Neuronal stem cell (in vitro differentiated cells): Measurements from ENCODE around the gene ARHGAP26.

Experiments
- DNase-seq: peaks from one replicate; pipeline ENCODE4 v3.0.0-alpha.2; 2013; ENCODE audit warnings: low spot score
- H2AFZ ChIP-seq: one replicate; pipeline ENCODE4 v1.6.1; 2013; ENCODE audit warnings: mild to moderate bottlenecking, low read length, inconsistent platforms
- H2AK5ac ChIP-seq: 2 replicates; pipeline ENCODE4 v1.6.1; 2013; ENCODE audit warnings: low read depth, mild to moderate bottlenecking, inconsistent platforms, low read length, moderate library complexity, mixed read lengths
- H2BK120ac ChIP-seq: 2 replicates; pipeline ENCODE4 v1.6.1; 2013; ENCODE audit warnings: low read depth, mild to moderate bottlenecking, inconsistent platforms, low read length, moderate library complexity, mixed read lengths
- H2BK12ac ChIP-seq: one replicate; pipeline ENCODE4 v1.6.1; 2013; ENCODE audit warnings: low read length, inconsistent platforms
- H2BK15ac ChIP-seq: 2 replicates; pipeline ENCODE4 v1.6.1; 2013; ENCODE audit warnings: mild to moderate bottlenecking, low read length, inconsistent platforms, mixed read lengths
- H2BK5ac ChIP-seq: one replicate; pipeline ENCODE4 v1.6.1; 2013; ENCODE audit warnings: inconsistent platforms, mild to moderate bottlenecking, low read length, moderate library complexity
- H3K14ac ChIP-seq: one replicate; pipeline ENCODE4 v1.6.1; 2013; ENCODE audit warnings: low read length, inconsistent platforms
- H3K18ac ChIP-seq: 2 replicates; pipeline ENCODE4 v1.6.1; 2013; ENCODE audit warnings: low read length, inconsistent platforms
- H3K23ac ChIP-seq: 2 replicates; pipeline ENCODE4 v1.6.1; 2013; ENCODE audit warnings: low read depth, mild to moderate bottlenecking, mixed read lengths, low read length, inconsistent platforms; ENCODE audit not compliant: poor library complexity
- H3K27ac ChIP-seq: replicated peaks from 3 replicates; pipeline ENCODE4 v1.5.1; 2013; ENCODE audit warnings: low read length, inconsistent platforms
- H3K27me3 ChIP-seq, 3 experiments: 2 replicates each; pipeline ENCODE4 v1.6.1; 2013; ENCODE audit warnings: low read length in 3 of 3, mild to moderate bottlenecking in 2 of 3, inconsistent platforms in 1 of 3, low read depth in 1 of 3, mixed read lengths in 1 of 3, moderate library complexity in 1 of 3; ENCODE audit not compliant: control insufficient read depth in 3 of 3, insufficient read depth in 3 of 3
- H3K36me3 ChIP-seq, 2 donors: replicated peaks in 1 of 2; 2 replicates each; pipeline ENCODE4 v1.6.1; 2013; ENCODE audit warnings: low read length in 2 of 2; ENCODE audit not compliant: control insufficient read depth in 2 of 2, insufficient read depth in 2 of 2
- H3K4ac ChIP-seq: 2 replicates; pipeline ENCODE4 v1.6.1; 2013; ENCODE audit warnings: inconsistent platforms, mild to moderate bottlenecking, low read length, moderate library complexity
- H3K4me1 ChIP-seq, 2 donors: 1 replicate in 1 of 2; 2 replicates in 1 of 2; pipeline ENCODE4 v1.6.1; 2013; ENCODE audit warnings: low read length in 2 of 2, low read depth in 1 of 2; ENCODE audit not compliant: control insufficient read depth in 2 of 2, insufficient read depth in 1 of 2
- H3K4me2 ChIP-seq: one replicate; pipeline ENCODE4 v1.6.1; 2013; ENCODE audit warnings: mild to moderate bottlenecking, low read length, inconsistent platforms; ENCODE audit not compliant: insufficient read depth, poor library complexity, severe bottlenecking
- H3K4me3 ChIP-seq, 2 donors: 2 replicates each; pipeline ENCODE4 v1.5.1; 2013; ENCODE audit warnings: low read length in 2 of 2, mild to moderate bottlenecking in 2 of 2, inconsistent platforms in 1 of 2, moderate library complexity in 1 of 2
- H3K79me1 ChIP-seq: one replicate; pipeline ENCODE4 v1.6.1; 2013; ENCODE audit warnings: low read depth, mild to moderate bottlenecking, inconsistent platforms, low read length, moderate library complexity
- H3K9ac ChIP-seq: one replicate; pipeline ENCODE4 v1.6.1; 2013; ENCODE audit warnings: mild to moderate bottlenecking, low read depth, low read length, inconsistent platforms; ENCODE audit not compliant: poor library complexity
- H3K9me3 ChIP-seq, 2 donors: replicated peaks in 1 of 2; 2 replicates each; pipeline versions ENCODE3 to v1.6.1; 2013; ENCODE audit warnings: low read length in 2 of 2, mild to moderate bottlenecking in 2 of 2, inconsistent platforms in 1 of 2, low read depth in 1 of 2, mixed read lengths in 1 of 2, moderate library complexity in 1 of 2; ENCODE audit not compliant: control insufficient read depth in 2 of 2, insufficient read depth in 1 of 2
- H4K8ac ChIP-seq: one replicate; pipeline ENCODE4 v1.6.1; 2013; ENCODE audit warnings: low read depth, mild to moderate bottlenecking, inconsistent platforms, low read length, moderate library complexity
- H4K91ac ChIP-seq: one replicate; pipeline ENCODE4 v1.6.1; 2013; ENCODE audit warnings: low read length, low read depth, mild to moderate bottlenecking, inconsistent platforms; ENCODE audit not compliant: poor library complexity
- WGBS, 2 donors: extraction: QIAGEN DNeasy Blood & Tissue Kit; methylation state at CpG; one replicate each; pipeline ENCODE4 v1.1.7; 2013; ENCODE audit warnings: missing lambda C conversion rate in 2 of 2, mixed read lengths in 1 of 2; ENCODE audit not compliant: insufficient read length in 2 of 2, insufficient replicate concordance in 1 of 2; ENCODE audit errors: extremely low coverage in 2 of 2; 5-methylcytosine and 5-hydroxymethylcytosine counted together

The ARHGAP26 gene

GRCh38 chr5:143061161-143061945, 291.2 kb downstream of the ARHGAP26 start:
- H2AK5ac ChIP-seq: no peak overlapping the region
- no peaks in the 10 kb centered on the region for H3K36me3 ChIP-seq
- no peak overlapping the region for H3K23ac ChIP-seq
- no peaks in the 10 kb centered on the region for H3K4me1 ChIP-seq
- H2BK12ac ChIP-seq: no peak overlapping the region
- no peak overlapping the region for H3K14ac ChIP-seq
- H2BK15ac ChIP-seq: no peak overlapping the region
- H3K4me3 ChIP-seq: no peak overlapping the region
- H3K4me2 ChIP-seq: no peak overlapping the region
- H3K18ac ChIP-seq: no peak overlapping the region
- no peaks in the 10 kb centered on the region for H3K9me3 ChIP-seq
- H3K27ac ChIP-seq: no peak overlapping the region
- no peak for DNase-seq
- H2BK120ac ChIP-seq: no peak overlapping the region
- H3K27me3 ChIP-seq: no peaks in the 10 kb centered on the region
- H4K8ac ChIP-seq: no peak overlapping the region
- no peak overlapping the region for H3K9ac ChIP-seq
- H3K4ac ChIP-seq: no peak overlapping the region
- no peaks in the 10 kb centered on the region for H3K79me1 ChIP-seq
- no peak overlapping the region for H2BK5ac ChIP-seq
- H2AFZ ChIP-seq: no peak overlapping the region
- no CpG with 5 or more reads among the region's 5 CpGs for WGBS, 2 donors
- no peak overlapping the region for H4K91ac ChIP-seq

- Histone ChIP-seq H2AFZ (no peak overlapping the region), H2BK120ac (no peak overlapping the region), H3K9ac (no peak overlapping the region), H4K91ac (no peak overlapping the region), H3K4me1 (no peaks in the 10 kb centered on the region), H2BK15ac (no peak overlapping the region), H3K18ac (no peak overlapping the region), H3K14ac (no peak overlapping the region), H3K4me3 (no peak overlapping the region), H2BK12ac (no peak overlapping the region), H4K8ac (no peak overlapping the region), H3K9me3 (no peaks in the 10 kb centered on the region), H3K79me1 (no peaks in the 10 kb centered on the region), H3K4ac (no peak overlapping the region), H2AK5ac (no peak overlapping the region), H3K27me3 (no peaks in the 10 kb centered on the region), H2BK5ac (no peak overlapping the region), H3K36me3 (no peaks in the 10 kb centered on the region), H3K4me2 (no peak overlapping the region), H3K23ac (no peak overlapping the region), H3K27ac (no peak overlapping the region)
- DNase-seq: no peak
These were observed 292.2 kb downstream of the ARHGAP26 start for GRCh38 chr5:143062379-143062778.

- no peak for DNase-seq
- no peak overlapping the region for H2BK12ac ChIP-seq
- peak overlapping the region; percentile 44 for H3K18ac ChIP-seq
- H2BK15ac ChIP-seq: no peak overlapping the region
- H3K4ac ChIP-seq: no peak overlapping the region
- no peak overlapping the region for H3K23ac ChIP-seq
- no peak overlapping the region for H2BK120ac ChIP-seq
- no peaks in the 10 kb centered on the region for H3K27me3 ChIP-seq
- no peaks in the 10 kb centered on the region for H3K4me1 ChIP-seq
- H4K8ac ChIP-seq: no peak overlapping the region
- H2AFZ ChIP-seq: no peak overlapping the region
- H4K91ac ChIP-seq: no peak overlapping the region
- no peak overlapping the region for H2AK5ac ChIP-seq
- no peak overlapping the region for H3K14ac ChIP-seq
- no peaks in the 10 kb centered on the region for H3K79me1 ChIP-seq
- no peak overlapping the region for H3K4me3 ChIP-seq
- no peak overlapping the region for H3K27ac ChIP-seq
- H3K36me3 ChIP-seq: no peaks in the 10 kb centered on the region
- H3K9me3 ChIP-seq: no peaks in the 10 kb centered on the region
- no peak overlapping the region for H2BK5ac ChIP-seq
- H3K9ac ChIP-seq: no peak overlapping the region
- WGBS, 2 donors: no CpG with 5 or more reads among the region's 7 CpGs
- no peak overlapping the region for H3K4me2 ChIP-seq
These were observed 293.2 kb downstream of the ARHGAP26 start for GRCh38 chr5:143063175-143063970.

GRCh38 chr5:143064218-143064641, 294.1 kb downstream of the ARHGAP26 start:
- no peak overlapping the region for H3K18ac ChIP-seq
- H3K9me3 ChIP-seq: no peaks in the 10 kb centered on the region
- no peak overlapping the region for H2BK5ac ChIP-seq
- no peak overlapping the region for H3K23ac ChIP-seq
- no peak overlapping the region for H3K9ac ChIP-seq
- H2BK120ac ChIP-seq: no peak overlapping the region
- no peak overlapping the region for H2AFZ ChIP-seq
- no peaks in the 10 kb centered on the region for H3K36me3 ChIP-seq
- H3K4me1 ChIP-seq: no peaks in the 10 kb centered on the region
- no peak overlapping the region for H2AK5ac ChIP-seq
- H2BK12ac ChIP-seq: no peak overlapping the region
- no peak overlapping the region for H3K14ac ChIP-seq
- WGBS, 2 donors: no CpG with 5 or more reads among the region's 5 CpGs
- no peaks in the 10 kb centered on the region for H3K79me1 ChIP-seq
- no peak overlapping the region for H4K91ac ChIP-seq
- no peak overlapping the region for H3K27ac ChIP-seq
- H3K4me3 ChIP-seq: no peak overlapping the region
- H3K4ac ChIP-seq: no peak overlapping the region
- H2BK15ac ChIP-seq: no peak overlapping the region
- H4K8ac ChIP-seq: no peak overlapping the region
- H3K4me2 ChIP-seq: no peak overlapping the region
- DNase-seq: no peak
- H3K27me3 ChIP-seq: no peaks in the 10 kb centered on the region
